Gastroesophageal sphincter (tissue), 3 donors: ENCODE results near the gene CDC5L.

ENCODE experiments used
- CTCF ChIP-seq, 4 experiments: fragments of 200-600 bp in 2 of 4; fragments of 450-650 bp in 2 of 4; sonication (generic) in 1 of 4; IDR thresholded peaks; one replicate each; pipeline ENCODE4 v1.5.1; 2017 to 2019; ENCODE audit warnings: antibody characterized with exemption in 4 of 4, mild to moderate bottlenecking in 2 of 4, moderate library complexity in 2 of 4
- POLR2A ChIP-seq, 2 donors: fragments of 450-650 bp; IDR thresholded peaks; one replicate each; pipeline ENCODE4 v1.6.1; 2017; ENCODE audit warnings: antibody characterized with exemption in 2 of 2, mild to moderate bottlenecking in 2 of 2, moderate library complexity in 1 of 2

- TF ChIP-seq CTCF (IDR thresholded peaks at IDR 0.05) (no peak), POLR2A (IDR thresholded peaks at IDR 0.05) (no peak)
These were observed 69.4 kb downstream of the CDC5L start for GRCh38 chr6:44456966-44457292.
